Measurements from ENCODE around the gene LARP7.

LARP7 gene

DNA sequence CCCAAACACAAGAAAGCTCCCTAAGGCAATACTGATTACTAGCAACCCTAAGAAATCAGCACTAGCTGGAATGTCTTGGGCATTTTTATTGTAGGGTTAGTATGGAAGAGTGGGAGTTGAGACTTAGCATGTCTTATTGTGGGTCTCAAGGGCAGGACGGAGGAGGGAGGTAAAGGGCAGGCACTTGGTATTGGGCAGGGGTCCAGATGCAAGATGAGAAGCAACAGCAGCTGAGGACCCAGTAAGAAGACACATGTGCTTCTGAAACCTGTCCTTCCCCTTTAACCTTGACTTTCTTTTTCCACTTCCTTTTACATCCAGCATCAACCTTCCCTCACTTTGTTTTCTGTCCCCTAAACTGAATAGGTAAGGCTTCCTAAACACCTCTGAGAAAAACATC lies 37.4 kb downstream of the LARP7 start:
- H3K4me3 ChIP-seq (ENCODE audit: low read depth, low read length), result no peak overlapping the region
- no peak for DNase-seq (ENCODE audit: low read depth)
- TF ChIP-seq, protein P1, sequence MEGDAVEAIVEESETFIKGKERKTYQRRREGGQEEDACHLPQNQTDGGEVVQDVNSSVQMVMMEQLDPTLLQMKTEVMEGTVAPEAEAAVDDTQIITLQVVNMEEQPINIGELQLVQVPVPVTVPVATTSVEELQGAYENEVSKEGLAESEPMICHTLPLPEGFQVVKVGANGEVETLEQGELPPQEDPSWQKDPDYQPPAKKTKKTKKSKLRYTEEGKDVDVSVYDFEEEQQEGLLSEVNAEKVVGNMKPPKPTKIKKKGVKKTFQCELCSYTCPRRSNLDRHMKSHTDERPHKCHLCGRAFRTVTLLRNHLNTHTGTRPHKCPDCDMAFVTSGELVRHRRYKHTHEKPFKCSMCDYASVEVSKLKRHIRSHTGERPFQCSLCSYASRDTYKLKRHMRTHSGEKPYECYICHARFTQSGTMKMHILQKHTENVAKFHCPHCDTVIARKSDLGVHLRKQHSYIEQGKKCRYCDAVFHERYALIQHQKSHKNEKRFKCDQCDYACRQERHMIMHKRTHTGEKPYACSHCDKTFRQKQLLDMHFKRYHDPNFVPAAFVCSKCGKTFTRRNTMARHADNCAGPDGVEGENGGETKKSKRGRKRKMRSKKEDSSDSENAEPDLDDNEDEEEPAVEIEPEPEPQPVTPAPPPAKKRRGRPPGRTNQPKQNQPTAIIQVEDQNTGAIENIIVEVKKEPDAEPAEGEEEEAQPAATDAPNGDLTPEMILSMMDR (IDR thresholded peaks at IDR 0.05; ENCODE audit: low read depth, low read length), result no peak
- no peak for TF ChIP-seq MYC (IDR thresholded peaks at IDR 0.05; ENCODE audit: low read depth, low read length)
- TF ChIP-seq POLR2A (IDR thresholded peaks at IDR 0.05; ENCODE audit: extremely low read depth, insufficient read length), result no peak
- TF ChIP-seq, protein P2, sequence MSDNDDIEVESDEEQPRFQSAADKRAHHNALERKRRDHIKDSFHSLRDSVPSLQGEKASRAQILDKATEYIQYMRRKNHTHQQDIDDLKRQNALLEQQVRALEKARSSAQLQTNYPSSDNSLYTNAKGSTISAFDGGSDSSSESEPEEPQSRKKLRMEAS (IDR thresholded peaks at IDR 0.05; ENCODE audit: low read depth, low read length), result no peak

DNA sequence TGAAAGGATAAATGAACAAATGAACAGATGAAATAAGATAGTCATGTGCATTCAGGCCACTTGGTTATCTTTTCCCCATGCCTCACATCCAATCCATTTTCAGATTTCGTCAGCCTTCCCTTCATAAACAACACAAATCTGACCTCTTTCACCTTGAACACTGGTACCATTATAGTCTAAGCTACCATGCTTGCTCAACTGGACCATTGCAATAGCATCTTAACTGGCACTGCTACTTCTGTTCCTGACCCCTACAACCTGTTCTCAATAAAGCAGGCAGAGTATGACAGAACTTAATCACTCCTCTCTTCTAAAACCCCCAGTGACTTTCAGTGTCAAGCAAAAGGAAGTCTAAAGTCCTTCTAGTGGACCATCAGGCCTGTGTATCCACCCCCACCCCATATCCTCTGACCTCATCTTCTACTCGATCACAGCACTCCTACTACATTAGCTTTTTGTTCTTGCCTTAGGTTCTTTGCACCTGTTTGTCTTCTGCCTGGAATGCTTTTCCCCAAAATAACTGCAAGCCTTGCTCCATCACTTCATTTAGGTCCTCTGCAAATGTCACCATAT lies 40.7 kb downstream of the LARP7 start:
- TF ChIP-seq MYC (IDR thresholded peaks at IDR 0.05; ENCODE audit: low read depth, low read length) (no peak), POLR2A (IDR thresholded peaks at IDR 0.05; ENCODE audit: extremely low read depth, insufficient read length) (no peak)
- TF ChIP-seq, protein P1 (IDR thresholded peaks at IDR 0.05; ENCODE audit: low read depth, low read length), result no peak
- TF ChIP-seq, protein P2 (IDR thresholded peaks at IDR 0.05; ENCODE audit: low read depth, low read length), result no peak
- no peak overlapping the region for H3K4me3 ChIP-seq (ENCODE audit: low read depth, low read length)
- no peak for DNase-seq (ENCODE audit: low read depth)

DNA sequence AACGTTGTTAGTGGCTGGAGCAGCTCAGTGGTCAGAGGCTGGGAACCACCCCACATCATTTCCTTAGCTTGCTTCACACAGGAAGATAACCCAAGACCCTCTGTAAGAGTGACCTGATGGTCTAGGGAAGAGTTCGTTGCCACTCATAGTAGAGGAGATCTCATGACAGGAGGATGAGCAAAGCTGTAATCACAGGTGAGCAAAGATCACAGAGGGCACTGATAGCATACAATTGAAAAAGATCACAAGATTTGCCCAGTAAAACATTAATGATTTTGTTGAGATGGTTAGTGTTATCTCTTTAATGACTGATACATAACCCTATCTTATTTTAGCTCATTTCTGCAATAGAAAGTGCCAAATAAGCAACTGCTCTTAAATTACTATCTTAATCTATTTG lies 44.1 kb downstream of the LARP7 start:
- H3K4me3 ChIP-seq (ENCODE audit: low read depth, low read length), result no peak overlapping the region
- no peak for DNase-seq (ENCODE audit: low read depth)
- TF ChIP-seq, protein P1 (IDR thresholded peaks at IDR 0.05; ENCODE audit: low read depth, low read length), result no peak
- TF ChIP-seq POLR2A (IDR thresholded peaks at IDR 0.05; ENCODE audit: extremely low read depth, insufficient read length) (no peak), MYC (IDR thresholded peaks at IDR 0.05; ENCODE audit: low read depth, low read length) (no peak)
- TF ChIP-seq, protein P2 (IDR thresholded peaks at IDR 0.05; ENCODE audit: low read depth, low read length), result no peak

DNA sequence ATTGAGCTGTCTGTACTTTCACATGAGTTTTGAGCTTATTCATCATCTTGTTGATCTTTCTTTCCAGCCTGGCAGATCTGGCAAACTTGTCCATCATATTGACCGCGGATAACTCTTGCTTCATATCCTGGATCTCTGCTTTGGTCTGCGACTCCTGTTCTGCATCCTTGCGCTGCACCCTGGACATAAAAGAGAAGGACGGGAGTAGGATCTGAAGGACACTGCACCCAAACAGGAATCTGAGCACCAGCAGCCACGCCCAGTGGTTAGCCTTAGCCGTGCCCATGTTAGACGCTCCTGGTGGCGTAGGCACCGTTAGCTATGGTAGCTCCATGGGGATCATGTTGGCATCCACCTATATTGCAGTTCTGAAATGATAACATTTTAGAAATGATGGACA lies 56.6 kb downstream of the LARP7 start:
- DNase-seq (ENCODE audit: low read depth), result no peak
- TF ChIP-seq POLR2A (IDR thresholded peaks at IDR 0.05; ENCODE audit: extremely low read depth, insufficient read length) (no peak), MYC (IDR thresholded peaks at IDR 0.05; ENCODE audit: low read depth, low read length) (no peak)
- TF ChIP-seq, protein P2 (IDR thresholded peaks at IDR 0.05; ENCODE audit: low read depth, low read length), result no peak
- TF ChIP-seq, protein P1 (IDR thresholded peaks at IDR 0.05; ENCODE audit: low read depth, low read length), result no peak
- no peak overlapping the region for H3K4me3 ChIP-seq (ENCODE audit: low read depth, low read length)

DNA sequence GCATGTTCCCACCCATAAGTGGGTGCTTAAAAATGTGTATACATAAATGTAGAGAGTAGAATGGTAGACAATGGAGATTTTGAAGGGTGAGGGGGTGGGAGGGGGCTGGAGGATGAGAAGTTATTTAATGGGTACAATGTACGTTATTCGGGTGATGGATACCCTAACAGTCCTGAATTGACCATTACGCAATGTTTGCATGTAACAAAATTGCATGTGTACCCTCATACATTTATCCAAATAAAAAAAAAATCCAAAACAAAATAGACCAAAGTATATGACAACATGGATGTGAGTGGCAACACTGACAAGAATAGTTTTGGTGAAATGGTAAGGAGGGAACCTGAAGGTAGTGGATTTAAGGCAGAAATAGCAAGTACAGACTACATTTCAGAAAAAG lies 63.7 kb downstream of the LARP7 start:
- DNase-seq (ENCODE audit: low read depth), result no peak
- no peak overlapping the region for H3K4me3 ChIP-seq (ENCODE audit: low read depth, low read length)
- TF ChIP-seq POLR2A (IDR thresholded peaks at IDR 0.05; ENCODE audit: extremely low read depth, insufficient read length), result no peak
- no peak for TF ChIP-seq MYC (IDR thresholded peaks at IDR 0.05; ENCODE audit: low read depth, low read length)
- TF ChIP-seq, protein P2 (IDR thresholded peaks at IDR 0.05; ENCODE audit: low read depth, low read length), result no peak
- TF ChIP-seq, protein P1 (IDR thresholded peaks at IDR 0.05; ENCODE audit: low read depth, low read length), result no peak
